ENCODE measurements around the gene TIAM1. TPM values are rescaled to one million over a fixed set of nuclear protein-coding genes. Genes with fewer than 3 reads are reported as not detected.
A peak's percentile ranks its signal among the peaks of the same experiment; 100 is the strongest.

Gene TIAM1
- total and polyA plus RNA-seq, 11 donors, result 0.31 to 9.4 (median 1.1) TPM

GRCh38 chr21:31348188-31348587 lies 4.1 kb upstream of the TIAM1 start:
- Histone ChIP-seq H3K36me3 (no peaks in the 10 kb centered on the region), H3K4me1 (peaks cover 0 to 4% (median 0%) of the 10 kb centered on the region in 12 donors), H3K9me3 (no peaks in the 10 kb centered on the region), H3K4me3 (no peak overlapping the region), H3K27ac (no peak overlapping the region), H3K27me3 (peaks cover 0 to 29% (median 11%) of the 10 kb centered on the region in 9 donors)
- TF ChIP-seq CTCF (IDR thresholded peaks at IDR 0.05), result no peak
- no peak for TF ChIP-seq POLR2A (IDR thresholded peaks at IDR 0.05)
- DNase-seq (no peak), ATAC-seq (no peak)
- 65 to 85% (median 74%) methylated on average over 7 of the region's 7 CpGs for WGBS, 4 donors
- intact Hi-C loops (cut with DNase I), result loop anchor here in 5 of 10 donors (10.0 kb wide), 4 partner anchors 133 to 257 kb away; no protein-coding TSS in a partner anchor

DNA sequence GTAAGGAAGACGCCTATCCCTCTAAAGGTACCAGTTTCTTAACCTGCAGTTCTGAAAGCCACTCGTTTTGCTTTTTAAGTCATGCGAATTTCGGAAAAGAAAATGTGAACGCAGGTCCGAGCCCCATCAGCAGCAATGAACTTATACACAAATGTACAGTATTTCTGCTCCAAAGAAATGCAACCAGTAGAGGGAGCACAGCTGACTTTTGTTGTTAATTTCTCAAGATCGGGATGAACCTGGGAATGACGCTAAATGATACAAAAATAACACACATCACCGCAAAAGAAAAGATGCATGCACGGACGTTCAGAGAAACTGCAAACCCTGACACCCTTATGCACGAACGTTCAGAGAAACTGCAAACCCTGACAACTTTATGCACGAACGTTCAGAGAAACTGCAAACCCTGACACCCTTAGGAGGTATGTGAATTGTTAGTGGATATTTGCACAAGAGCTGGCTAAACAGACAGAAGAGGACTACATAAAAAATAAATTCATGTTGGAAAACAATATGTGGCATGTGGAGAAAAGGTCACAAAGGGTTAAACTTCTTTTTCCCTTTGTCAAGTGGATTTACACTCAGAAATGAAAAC lies 3.5 kb upstream of the TIAM1 start:
- Histone ChIP-seq H3K27me3 (peaks cover 0 to 35% (median 17%) of the 10 kb centered on the region in 9 donors), H3K36me3 (no peaks in the 10 kb centered on the region), H3K9me3 (no peaks in the 10 kb centered on the region), H3K27ac (no peak overlapping the region), H3K4me1 (peaks cover 0 to 7% (median 0%) of the 10 kb centered on the region in 12 donors), H3K4me3 (no peak overlapping the region)
- TF ChIP-seq POLR2A (IDR thresholded peaks at IDR 0.05) (no peak), CTCF (IDR thresholded peaks at IDR 0.05) (peak in 8 of 12 donors; percentile 11 to 51 (median 35))
- DNase-seq (no peak), ATAC-seq (no peak)
- 44 to 53% (median 51%) methylated on average over 15 of the region's 15 CpGs for WGBS, 4 donors
- intact Hi-C loops (cut with DNase I), result loop anchor here in 5 of 10 donors (10.0 kb wide), 4 partner anchors 133 to 257 kb away; no protein-coding TSS in a partner anchor

DNA sequence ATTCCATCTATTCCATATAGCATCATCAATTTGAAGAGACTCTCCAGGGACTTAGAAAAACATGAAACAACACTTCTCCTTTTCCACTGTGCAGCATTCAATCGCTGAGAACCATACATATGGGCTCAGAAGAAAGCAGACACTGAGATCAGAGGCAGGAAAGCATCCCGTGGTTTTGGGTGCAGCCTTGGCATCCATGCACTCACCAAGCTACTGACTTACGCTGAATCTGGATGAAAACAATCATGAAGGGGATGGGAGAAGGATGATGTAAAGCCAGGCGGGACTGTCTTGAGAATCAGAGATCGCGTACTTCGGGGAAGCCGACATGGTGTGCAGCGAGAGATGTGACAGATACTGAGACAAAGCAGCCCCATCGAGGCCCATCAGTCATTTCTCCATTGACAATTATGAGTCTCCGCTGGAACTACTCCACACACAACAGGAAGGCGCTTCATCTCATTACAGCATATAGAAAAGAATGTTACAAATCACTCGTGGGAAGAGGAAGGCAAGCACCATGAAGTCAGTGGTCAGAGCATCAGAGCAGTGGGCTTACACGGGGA lies 2.3 kb upstream of the TIAM1 start:
- intact Hi-C loops (cut with DNase I), result loop anchor here in 5 of 10 donors (10.0 kb wide), 4 partner anchors 132 to 258 kb away; no protein-coding TSS in a partner anchor
- peaks cover 0 to 46% (median 20%) of the 10 kb centered on the region in 9 donors for H3K27me3 ChIP-seq
- no peak overlapping the region for H3K27ac ChIP-seq
- TF ChIP-seq POLR2A (IDR thresholded peaks at IDR 0.05) (no peak), CTCF (IDR thresholded peaks at IDR 0.05) (no peak)
- no peak overlapping the region for H3K4me3 ChIP-seq
- no peak for ATAC-seq
- H3K4me1 ChIP-seq, result peaks cover 0 to 10% (median 0%) of the 10 kb centered on the region in 12 donors
- no peaks in the 10 kb centered on the region for H3K36me3 ChIP-seq
- 74 to 81% (median 78%) methylated on average over 14 of the region's 14 CpGs for WGBS, 4 donors
- no peak for DNase-seq
- H3K9me3 ChIP-seq, result no peaks in the 10 kb centered on the region

DNA sequence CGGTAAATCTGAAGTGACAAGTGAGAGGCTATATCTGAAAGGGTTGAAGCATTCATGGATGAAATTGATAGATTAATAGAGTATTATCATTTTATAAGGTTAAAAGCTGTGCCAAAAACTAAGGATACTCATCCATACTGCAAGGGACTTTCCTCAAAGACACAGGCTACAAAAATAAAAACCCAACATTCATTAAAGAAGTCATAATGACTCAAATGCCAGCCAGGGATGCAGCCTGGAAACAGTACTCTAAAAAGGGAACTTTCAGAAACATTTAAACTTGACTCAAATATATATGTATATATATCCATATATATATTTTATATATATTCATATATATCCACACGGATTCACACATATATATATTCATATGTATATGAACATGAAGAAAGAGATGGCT lies 1.1 kb upstream of the TIAM1 start:
- ATAC-seq (no peak), DNase-seq (no peak)
- Histone ChIP-seq H3K27ac (no peak overlapping the region), H3K4me3 (no peak overlapping the region), H3K36me3 (no peaks in the 10 kb centered on the region), H3K4me1 (peaks cover 0 to 20% (median 0%) of the 10 kb centered on the region in 12 donors), H3K9me3 (no peaks in the 10 kb centered on the region), H3K27me3 (peaks cover 0 to 47% (median 20%) of the 10 kb centered on the region in 9 donors)
- TF ChIP-seq POLR2A (IDR thresholded peaks at IDR 0.05) (no peak), CTCF (IDR thresholded peaks at IDR 0.05) (no peak)
- intact Hi-C loops (cut with DNase I), result loop anchor here in 5 of 10 donors (10.0 kb wide), 4 partner anchors 130 to 260 kb away; no protein-coding TSS in a partner anchor
- WGBS, 4 donors, result 84 to 90% (median 86%) methylated on average over 2 of the region's 2 CpGs

All from heart left ventricle (tissue), 16 donors.